HepG2 (cell line): ENCODE data around the gene DNAJB8. TPM values are rescaled to one million over a fixed set of nuclear protein-coding genes. Genes with fewer than 3 reads are reported as not detected.

Source experiments
- FOXA1 ChIP-seq, 2 experiments: fragments of 450-650 bp in 1 of 2; sonication (generic) in 1 of 2; formaldehyde crosslinking in 1 of 2; IDR thresholded peaks; 2 replicates each; pipeline versions ENCODE4 v1.4.0 to v1.6.1; 2016 to 2020; ENCODE audit warnings: missing genetic modification reagents in 1 of 2
- HES4 ChIP-seq: sonication (generic); formaldehyde crosslinking; IDR thresholded peaks from 2 replicates; pipeline ENCODE4 v1.9.0; 2021; ENCODE audit warnings: mild to moderate bottlenecking, missing genetic modification reagents, borderline replicate concordance
- HNRNPLL ChIP-seq: fragments of 200-400 bp; formaldehyde crosslinking; IDR thresholded peaks from 2 replicates; pipeline ENCODE4 v1.6.1; 2017; ENCODE audit warnings: mild to moderate bottlenecking, low read depth, low read length; ENCODE audit not compliant: poor library complexity, severe bottlenecking
- MAZ ChIP-seq, 2 experiments: sonication (generic) in 1 of 2; formaldehyde crosslinking in 1 of 2; IDR thresholded peaks; 2 replicates each; pipeline versions ENCODE4 v1.5.0 to v1.6.1; 2012 to 2020; ENCODE audit warnings: low read depth in 2 of 2, mild to moderate bottlenecking in 2 of 2, borderline replicate concordance in 1 of 2, improper control_type of control experiment in 1 of 2, low read length in 1 of 2, missing genetic modification reagents in 1 of 2, moderate library complexity in 1 of 2
- NCOA1 ChIP-seq: sonication (generic); formaldehyde crosslinking; IDR thresholded peaks from 2 replicates; pipeline ENCODE4 v1.9.0; 2021; ENCODE audit warnings: missing genetic modification reagents
- UBTF ChIP-seq: sonication (generic); formaldehyde crosslinking; IDR thresholded peaks from 2 replicates; pipeline ENCODE4 v1.4.0; 2020; ENCODE audit warnings: mild to moderate bottlenecking, missing genetic modification reagents
- YEATS4 ChIP-seq: sonication (generic); formaldehyde crosslinking; IDR thresholded peaks from 2 replicates; pipeline ENCODE4 v1.4.0; 2020; ENCODE audit warnings: missing genetic modification reagents, borderline replicate concordance
- ZFY ChIP-seq: sonication (generic); formaldehyde crosslinking; IDR thresholded peaks from 2 replicates; pipeline ENCODE4 v1.4.0; 2020; ENCODE audit warnings: missing genetic modification reagents
- ZMYM4 ChIP-seq: sonication (generic); formaldehyde crosslinking; IDR thresholded peaks from 2 replicates; pipeline ENCODE4 v1.8.1; 2023; ENCODE audit warnings: mild to moderate bottlenecking, missing genetic modification reagents
- ZNF382 ChIP-seq: sonication (generic); formaldehyde crosslinking; IDR thresholded peaks from 2 replicates; pipeline ENCODE4 v1.5.0; 2020; ENCODE audit warnings: missing genetic modification reagents, mild to moderate bottlenecking, borderline replicate concordance
- ZNF883 ChIP-seq: sonication (generic); formaldehyde crosslinking; IDR thresholded peaks from 2 replicates; pipeline ENCODE4 v1.5.1; 2020; ENCODE audit warnings: mild to moderate bottlenecking, missing genetic modification reagents; ENCODE audit errors: not compliant biosample characterization
- polyA plus RNA-seq, 8 experiments: library from polyadenylated mRNA; depleted of rRNA in 3 of 8; stranded (reverse) in 7 of 8; unstranded in 1 of 8; fragments of >200 nt; fragmentation: Illumina TruSeq in 4 of 8; extraction: Trizol in 4 of 8; gene quantifications; 2 replicates each; pipeline versions ENCODE4 v1.2.1 to v1.2.3, GENCODE V29; 2011 to 2016; ENCODE audit warnings: low read depth in 4 of 8, missing spikeins in 1 of 8, mixed read lengths in 1 of 8; ENCODE audit not compliant: insufficient read depth in 1 of 8
- total RNA-seq, 5 experiments: library from RNA; depleted of rRNA; stranded (reverse); fragments of >200 nt; fragmentation: Illumina TruSeq; extraction: Trizol; gene quantifications; 2 replicates each; pipeline ENCODE4 v1.2.3, GENCODE V29; 2016; ENCODE audit warnings: low read depth in 1 of 5
- TF ChIP-seq, protein P1 (sequence below): sonication (generic); formaldehyde crosslinking; conservative IDR thresholded peaks from 2 replicates; pipeline ENCODE4 v1.8.0; 2022; ENCODE audit warnings: low read depth, missing genetic modification reagents

Gene DNAJB8
- total and polyA plus RNA-seq, 2 of the 13 experiments (the other 11 are each of a cell fraction or from before 2014, with no cell fraction given) = not detected

- no peak for TF ChIP-seq FOXA1 (IDR thresholded peaks at IDR 0.05)
- no peak for TF ChIP-seq FOXA1 (CRISPR knock-in tag; IDR thresholded peaks at IDR 0.05)
- no peak for TF ChIP-seq NCOA1
- TF ChIP-seq, protein P1, sequence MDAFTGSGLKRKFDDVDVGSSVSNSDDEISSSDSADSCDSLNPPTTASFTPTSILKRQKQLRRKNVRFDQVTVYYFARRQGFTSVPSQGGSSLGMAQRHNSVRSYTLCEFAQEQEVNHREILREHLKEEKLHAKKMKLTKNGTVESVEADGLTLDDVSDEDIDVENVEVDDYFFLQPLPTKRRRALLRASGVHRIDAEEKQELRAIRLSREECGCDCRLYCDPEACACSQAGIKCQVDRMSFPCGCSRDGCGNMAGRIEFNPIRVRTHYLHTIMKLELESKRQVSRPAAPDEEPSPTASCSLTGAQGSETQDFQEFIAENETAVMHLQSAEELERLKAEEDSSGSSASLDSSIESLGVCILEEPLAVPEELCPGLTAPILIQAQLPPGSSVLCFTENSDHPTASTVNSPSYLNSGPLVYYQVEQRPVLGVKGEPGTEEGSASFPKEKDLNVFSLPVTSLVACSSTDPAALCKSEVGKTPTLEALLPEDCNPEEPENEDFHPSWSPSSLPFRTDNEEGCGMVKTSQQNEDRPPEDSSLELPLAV (CRISPR knock-in tag) = no peak
- TF ChIP-seq UBTF = peak; percentile 70; the same call in 1 of the 2 replicates
- peak; percentile 64 for TF ChIP-seq HNRNPLL
- no peak for TF ChIP-seq HES4
- TF ChIP-seq YEATS4 (CRISPR knock-in tag) = peak; percentile 15; the same call in 1 of the 2 replicates
- TF ChIP-seq ZFY = peak; percentile 62
- TF ChIP-seq MAZ (IDR thresholded peaks at IDR 0.05; ENCODE audit: borderline replicate concordance, low read depth, low read length) = no peak
- 0 out of 2 replicates have a peak, but pooled peaks have one; percentile 45 for TF ChIP-seq MAZ (CRISPR knock-in tag; IDR thresholded peaks at IDR 0.05; ENCODE audit: low read depth)
- TF ChIP-seq ZNF382 (CRISPR knock-in tag) = no peak
- TF ChIP-seq ZNF883 (CRISPR knock-in tag) = peak; percentile 31
- no peak for TF ChIP-seq ZMYM4 (CRISPR knock-in tag)
Measured at GRCh38 chr3:128486681-128487537, 20.2 kb upstream of the DNAJB8 start (continued).
